Neutrophil (primary cell): ENCODE data around the gene MMD.

ENCODE experiments used
- H3K27ac ChIP-seq: fragments of 200-600 bp; sonication (generic); 2 replicates; pipeline ENCODE4 v1.5.1; 2016; ENCODE audit warnings: mild to moderate bottlenecking, moderate library complexity
- H3K27me3 ChIP-seq: fragments of 200-600 bp; sonication (generic); 2 replicates; pipeline ENCODE4 v1.6.0; 2016; ENCODE audit warnings: mild to moderate bottlenecking
- H3K36me3 ChIP-seq: fragments of 200-600 bp; sonication (generic); 2 replicates; pipeline ENCODE4 v1.5.1; 2017
- H3K4me1 ChIP-seq, 2 experiments: fragments of 200-600 bp in 1 of 2; sonication (generic) in 1 of 2; 1 replicate in 1 of 2; 2 replicates in 1 of 2; pipeline versions ENCODE4 v1.5.1 to v1.6.1; 2013 to 2016; ENCODE audit warnings: low read depth in 1 of 2, low read length in 1 of 2, mild to moderate bottlenecking in 1 of 2, moderate library complexity in 1 of 2; ENCODE audit not compliant: control insufficient read depth in 1 of 2, insufficient read depth in 1 of 2
- H3K4me3 ChIP-seq, 2 experiments: fragments of 200-600 bp in 1 of 2; sonication (generic) in 1 of 2; 1 replicate in 1 of 2; 2 replicates in 1 of 2; pipeline ENCODE4 v1.5.1; 2013 to 2016; ENCODE audit warnings: low read depth in 1 of 2, low read length in 1 of 2, mild to moderate bottlenecking in 1 of 2, moderate library complexity in 1 of 2
- H3K9me3 ChIP-seq: fragments of 200-600 bp; sonication (generic); 2 replicates; pipeline ENCODE4 v1.5.1; 2016
- CTCF ChIP-seq: fragments of 200-600 bp; sonication (generic); IDR thresholded peaks from 2 replicates; pipeline ENCODE4 v1.5.1; 2016; ENCODE audit warnings: antibody characterized with exemption

MMD gene

GRCh38 chr17:55388842-55389241 is 32.8 kb downstream of the MMD start:
- Histone ChIP-seq H3K27me3 (no peaks in the 10 kb centered on the region), H3K4me3 (no peak overlapping the region), H3K27ac (no peak overlapping the region), H3K9me3 (no peaks in the 10 kb centered on the region), H3K4me1 (no peaks in the 10 kb centered on the region), H3K36me3 (peaks cover under 1% of the 10 kb centered on the region)
- no peak for TF ChIP-seq CTCF

GRCh38 chr17:55386796-55387332 is 34.8 kb downstream of the MMD start:
- TF ChIP-seq CTCF: no peak
- H3K4me3 ChIP-seq: no peak overlapping the region

GRCh38 chr17:55384643-55385232 is 36.9 kb downstream of the MMD start:
- Histone ChIP-seq H3K36me3 (no peaks in the 10 kb centered on the region), H3K27me3 (no peaks in the 10 kb centered on the region), H3K4me3 (no peak overlapping the region), H3K4me1 (no peaks in the 10 kb centered on the region), H3K27ac (no peak overlapping the region), H3K9me3 (no peaks in the 10 kb centered on the region)
- no peak for TF ChIP-seq CTCF

More at GRCh38 chr17:55386796-55387332, 34.8 kb downstream of the MMD start:
- no peaks in the 10 kb centered on the region for H3K36me3 ChIP-seq
- no peaks in the 10 kb centered on the region for H3K27me3 ChIP-seq
- no peaks in the 10 kb centered on the region for H3K4me1 ChIP-seq
- no peak overlapping the region for H3K27ac ChIP-seq
- H3K9me3 ChIP-seq: no peaks in the 10 kb centered on the region

- H3K4me3 ChIP-seq: no peak overlapping the region
- H3K27ac ChIP-seq: no peak overlapping the region
- H3K36me3 ChIP-seq: no peaks in the 10 kb centered on the region
- no peaks in the 10 kb centered on the region for H3K9me3 ChIP-seq
- H3K4me1 ChIP-seq: no peaks in the 10 kb centered on the region
- TF ChIP-seq CTCF: no peak
- H3K27me3 ChIP-seq: no peaks in the 10 kb centered on the region
Observed at GRCh38 chr17:55383771-55384642, 37.6 kb downstream of the MMD start.

GRCh38 chr17:55381017-55381770 is 40.4 kb downstream of the MMD start:
- no peak for TF ChIP-seq CTCF
- Histone ChIP-seq H3K27ac (no peak overlapping the region), H3K36me3 (no peaks in the 10 kb centered on the region), H3K4me3 (no peak overlapping the region), H3K4me1 (no peaks in the 10 kb centered on the region), H3K27me3 (no peaks in the 10 kb centered on the region), H3K9me3 (no peaks in the 10 kb centered on the region)
